Stimulated activated CD4-positive, alpha-beta T cell treated with anti-CD3 and anti-CD28 coated beads, Interleukin-4, amount 100 ng/mL, for 24 hours (primary cell): Measurements from ENCODE around the gene BAD.
A peak's percentile ranks its signal among the peaks of the same experiment; 100 is the strongest.

Experiments used
- DNase-seq: peaks from one replicate; pipeline ENCODE4 v3.0.0-alpha.2; 2020

Gene BAD

GRCh38 chr11:64243236-64243854, 41.1 kb downstream of the BAD start:
- DNase-seq, result no peak

DNA sequence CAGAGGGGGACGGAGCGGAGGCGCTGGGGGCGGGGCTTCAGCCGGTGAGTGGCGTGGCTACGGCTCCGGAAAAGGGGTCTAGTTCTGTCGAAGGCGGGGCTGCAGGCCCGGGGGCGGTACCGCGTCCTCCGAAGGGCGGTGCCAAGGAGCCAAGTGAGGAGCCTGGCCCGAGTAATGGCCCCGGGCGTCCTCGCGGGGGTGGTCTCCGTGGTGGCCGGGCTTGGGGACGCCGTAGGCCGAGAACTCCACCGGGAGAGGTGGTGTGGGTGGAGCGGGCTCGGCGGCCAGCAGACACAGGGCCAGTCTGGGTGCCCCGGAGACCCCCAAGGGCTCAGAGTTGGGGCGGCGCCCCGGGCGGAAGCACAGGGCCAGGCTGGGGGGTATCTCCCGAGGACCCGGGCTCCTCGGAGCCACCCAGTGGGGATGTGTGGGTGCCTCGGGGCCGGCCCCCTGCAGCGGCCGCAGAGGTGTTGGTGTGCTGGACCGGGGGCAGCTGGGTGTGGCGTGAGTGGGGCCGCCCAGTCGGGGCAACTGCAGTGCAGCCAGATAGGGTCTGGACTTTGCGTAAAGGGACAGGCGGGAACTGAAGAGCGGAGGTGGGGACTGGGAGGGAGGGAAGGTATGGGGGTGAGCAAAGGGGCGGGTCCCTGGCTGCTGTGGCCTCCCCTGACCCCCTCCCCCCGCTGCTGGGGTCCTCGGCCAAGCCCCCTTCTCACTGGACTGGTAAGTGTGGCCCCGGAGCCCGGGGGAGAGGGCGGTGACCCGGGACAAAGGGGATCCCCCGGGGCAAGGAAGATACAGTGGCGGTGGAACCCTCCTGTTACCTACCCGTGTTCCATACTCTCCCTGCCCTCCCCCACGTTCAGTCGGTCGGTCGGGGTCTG, 42.7 kb downstream of the BAD start:
- DNase-seq, result no peak

GRCh38 chr11:64241241-64241490, 43.3 kb downstream of the BAD start:
- DNase-seq, result peak; percentile 100

- DNase-seq, result peak; percentile 98
Observed at GRCh38 chr11:64240435-64241240, 43.8 kb downstream of the BAD start, which contains the start of gene FKBP2. FKBP2 (plus strand) TSS chr11:64241095; CDS start chr11:64242388, 1,293 bp downstream.

DNA sequence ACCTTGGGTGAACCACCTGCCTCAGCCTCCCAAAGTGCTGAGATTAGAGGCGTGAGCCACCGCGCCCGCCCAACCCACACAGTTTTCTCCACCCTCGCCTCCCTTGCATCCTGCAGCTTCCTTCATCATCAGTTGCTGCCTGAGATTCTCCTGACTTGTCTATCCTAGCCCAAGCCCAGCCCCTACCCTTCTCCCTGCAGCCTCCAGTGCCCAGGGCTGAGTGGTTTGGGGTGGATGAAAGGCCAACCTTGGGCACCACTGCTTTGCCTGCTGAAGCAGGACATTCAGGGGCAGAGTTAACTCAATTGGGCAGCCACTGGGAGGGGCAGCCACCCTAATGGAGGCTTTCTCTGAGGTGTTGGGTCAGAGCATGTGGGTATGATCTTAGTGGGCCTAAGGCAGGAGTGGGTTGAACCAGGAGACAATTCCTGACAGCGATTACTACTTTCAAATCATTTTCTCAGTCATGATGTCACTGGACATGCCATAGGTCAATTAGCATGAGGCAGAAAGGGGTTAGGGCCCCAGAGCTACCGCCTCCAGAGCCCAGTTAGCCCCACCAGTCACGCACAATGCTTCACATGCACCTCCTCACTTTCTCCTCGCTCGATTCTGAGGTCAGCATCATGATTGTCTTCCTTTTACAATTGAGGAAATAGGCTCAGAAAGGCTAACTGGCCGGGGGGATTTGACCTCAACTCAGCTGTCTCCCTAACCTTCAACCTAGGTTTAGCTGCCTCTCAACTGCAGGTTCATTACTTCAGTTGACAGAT, 44.6 kb downstream of the BAD start:
- no peak for DNase-seq

GRCh38 chr11:64238999-64239398, 45.5 kb downstream of the BAD start:
- no peak for DNase-seq

DNA sequence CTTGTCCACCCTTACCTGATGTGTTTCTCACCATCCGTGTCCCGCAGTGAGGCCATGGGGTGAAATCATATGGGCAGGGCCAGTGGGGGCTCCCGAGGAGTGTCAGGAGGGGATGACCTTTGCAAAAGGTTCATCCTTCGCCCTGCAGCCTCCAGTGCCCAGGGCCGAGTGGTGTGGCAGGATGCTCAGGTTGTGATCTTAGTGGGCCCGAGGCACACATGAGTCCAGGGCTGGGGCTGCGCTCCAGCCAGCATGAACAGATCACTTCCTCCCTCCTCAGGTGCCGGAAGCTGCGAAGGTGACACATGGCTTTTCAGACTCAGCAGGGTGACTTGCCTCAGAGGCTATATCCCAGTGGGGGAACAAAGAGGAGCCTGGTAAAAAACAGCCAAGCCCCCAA, 46.4 kb downstream of the BAD start:
- no peak for DNase-seq

DNA sequence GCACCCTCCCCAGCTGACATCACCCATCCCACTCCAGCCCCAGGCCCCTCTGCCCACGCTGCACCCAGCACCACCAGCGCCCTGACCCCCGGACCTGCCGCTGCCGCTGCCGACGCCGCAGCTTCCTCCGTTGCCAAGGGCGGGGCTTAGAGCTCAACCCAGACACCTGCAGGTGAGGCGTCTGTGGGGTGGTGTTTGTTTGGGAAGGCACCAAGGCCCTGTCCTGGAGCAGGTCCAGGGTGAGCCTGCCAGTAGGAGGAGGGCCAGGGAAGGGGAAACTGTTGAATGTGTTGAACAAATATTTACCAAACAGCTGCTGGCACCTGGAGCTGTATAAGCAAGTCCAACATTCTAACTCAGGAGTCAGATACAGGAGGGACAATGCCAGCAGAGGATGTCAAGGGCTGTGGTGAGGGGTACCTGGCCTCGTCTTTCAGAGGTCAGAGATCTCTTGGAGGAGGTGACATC, 46.9 kb downstream of the BAD start:
- DNase-seq, result no peak

DNA sequence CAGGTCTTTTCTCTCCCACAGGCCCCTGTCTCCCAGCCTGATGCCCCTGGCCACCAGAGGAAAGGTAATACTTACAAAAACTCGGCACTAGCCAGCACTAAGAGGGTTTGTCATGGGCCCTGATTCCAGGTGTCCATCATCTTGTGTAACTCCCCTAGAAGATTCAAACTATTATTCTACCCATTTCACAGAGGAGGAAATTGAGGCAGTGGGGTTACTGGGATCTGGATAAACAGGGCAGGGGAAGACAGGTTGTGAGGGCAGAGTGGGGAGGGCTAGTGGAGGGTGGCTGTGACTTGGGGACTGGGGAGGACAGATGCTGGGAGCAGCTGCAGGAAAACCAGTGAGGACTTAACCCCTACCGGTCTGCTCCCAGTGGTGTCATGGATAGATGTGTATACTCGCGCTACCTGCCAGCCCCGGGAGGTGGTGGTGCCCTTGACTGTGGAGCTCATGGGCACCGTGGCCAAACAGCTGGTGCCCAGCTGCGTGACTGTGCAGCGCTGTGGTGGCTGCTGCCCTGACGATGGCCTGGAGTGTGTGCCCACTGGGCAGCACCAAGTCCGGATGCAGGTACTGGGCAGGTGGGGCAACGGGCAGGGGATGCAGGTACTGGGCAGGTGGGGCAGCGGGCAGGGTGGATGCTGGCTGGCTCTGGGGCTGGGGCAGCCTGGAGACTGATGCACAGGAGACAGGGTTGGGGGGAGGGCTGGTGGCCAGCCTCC, 48.9 kb downstream of the BAD start:
- no peak for DNase-seq

DNA sequence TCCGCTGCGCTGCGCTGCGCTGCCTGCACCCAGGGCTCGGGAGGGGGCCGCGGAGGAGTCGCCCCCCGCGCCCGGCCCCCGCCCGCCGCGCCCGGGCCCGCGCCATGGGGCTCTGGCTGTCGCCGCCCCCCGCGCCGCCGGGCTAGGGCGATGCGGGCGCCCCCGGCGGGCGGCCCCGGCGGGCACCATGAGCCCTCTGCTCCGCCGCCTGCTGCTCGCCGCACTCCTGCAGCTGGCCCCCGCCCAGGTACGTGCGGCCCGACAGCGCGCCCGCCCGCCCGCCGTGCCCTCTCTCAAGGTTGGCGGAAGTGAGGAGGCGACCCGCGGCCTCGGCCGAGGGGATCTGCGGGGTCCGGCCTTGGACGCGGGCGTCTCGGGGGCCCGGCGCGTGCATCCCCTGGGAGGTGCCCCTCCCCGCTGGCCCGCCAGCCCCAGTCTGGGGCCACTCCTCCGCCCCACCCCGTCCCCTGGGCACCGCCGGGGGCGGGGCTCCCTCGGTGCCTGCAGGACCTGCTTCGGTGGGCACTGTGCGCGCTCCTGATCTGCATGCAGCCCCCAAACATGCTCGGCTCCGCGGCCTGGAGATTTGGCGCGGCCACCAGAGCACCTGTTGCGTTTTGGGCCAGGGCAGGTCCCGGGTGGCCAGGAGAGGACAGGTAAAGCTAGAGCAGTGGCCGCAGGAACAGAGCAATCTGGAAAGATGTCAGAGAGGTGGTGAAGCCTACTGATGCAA, 49.7 kb downstream of the BAD start:
- DNase-seq, result no peak

GRCh38 chr11:64233913-64234586, 50.4 kb downstream of the BAD start, which contains the start of gene VEGFB:
VEGFB (plus strand) TSS chr11:64234584; CDS start chr11:64234834, 250 bp downstream.
- DNase-seq, result peak; percentile 64

- DNase-seq, result no peak
Observed at GRCh38 chr11:64232967-64233315, 51.5 kb downstream of the BAD start.

- DNase-seq, result no peak
Observed at GRCh38 chr11:64232182-64232966, 52.1 kb downstream of the BAD start.

DNA sequence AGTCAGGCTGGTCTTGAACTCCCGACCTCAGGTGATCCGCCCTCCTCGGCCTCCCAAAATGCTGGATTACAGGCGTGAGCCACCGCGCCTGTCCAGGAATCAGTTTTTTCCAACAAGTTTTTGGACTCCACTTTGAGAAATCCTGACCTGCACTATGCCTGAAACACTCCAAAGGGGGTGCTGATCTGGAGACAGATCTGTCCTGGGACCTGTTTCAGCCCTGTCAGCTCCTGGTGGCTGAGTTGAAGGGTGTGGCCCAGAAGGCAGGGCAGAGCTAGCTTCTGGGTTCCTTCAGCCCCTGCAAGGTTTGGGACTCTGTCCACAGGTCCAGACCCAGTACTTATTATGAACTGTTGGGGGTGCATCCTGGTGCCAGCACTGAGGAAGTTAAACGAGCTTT, 52.9 kb downstream of the BAD start:
- DNase-seq, result no peak

- no peak for DNase-seq
Observed at GRCh38 chr11:64230985-64231365, 53.5 kb downstream of the BAD start.

DNA sequence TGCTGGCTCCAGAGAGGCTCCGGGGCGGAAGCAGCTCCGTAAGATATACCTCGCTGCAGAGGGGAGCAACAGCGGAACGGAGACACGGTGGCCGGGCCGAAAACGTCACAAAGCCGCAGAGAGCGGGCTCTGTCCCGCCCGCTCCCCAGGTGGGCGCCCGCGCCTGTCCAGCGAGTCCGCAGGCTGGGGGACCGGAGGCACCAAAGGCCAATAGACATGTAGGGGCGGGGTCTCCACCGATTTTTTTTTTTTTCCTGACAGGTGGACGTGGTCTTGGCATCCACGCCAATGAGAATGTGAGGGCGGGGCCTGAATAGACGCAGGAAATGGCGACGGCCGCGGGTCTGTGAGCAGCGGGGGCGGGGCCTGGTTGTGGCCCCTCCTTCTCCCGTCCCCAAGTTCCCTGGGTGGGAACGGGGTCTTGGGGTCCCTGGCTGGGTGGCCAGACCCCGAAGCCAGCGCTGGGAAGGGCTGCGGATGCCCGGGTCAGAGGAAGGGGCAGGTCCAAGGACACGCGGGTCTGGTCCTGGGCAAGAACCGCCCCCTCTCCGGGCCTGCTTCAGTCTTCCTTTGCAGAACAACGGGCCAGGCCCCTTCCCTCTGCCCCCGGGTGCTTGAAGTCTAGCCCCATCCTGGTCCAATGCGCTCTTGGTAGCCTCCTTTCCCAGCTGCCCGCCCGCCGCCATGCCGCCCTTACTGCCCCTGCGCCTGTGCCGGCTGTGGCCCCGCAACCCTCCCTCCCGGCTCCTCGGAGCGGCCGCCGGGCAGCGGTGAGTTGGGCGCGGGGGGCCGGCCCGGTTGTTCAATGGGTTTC, 54.1 kb downstream of the BAD start, which contains the start of gene DNAJC4:
TSS of gene DNAJC4 (plus strand) at position 378 of the 814 bp plus-strand sequence. CDS start at position 685, 307 bp downstream.
- peak; percentile 91 for DNase-seq

- no peak for DNase-seq
Observed at GRCh38 chr11:64229744-64230170, 54.7 kb downstream of the BAD start.

GRCh38 chr11:64229090-64229743, 55.2 kb downstream of the BAD start:
- DNase-seq, result no peak
